ENCODE measurements around the gene PHLDB2.

The PHLDB2 gene

DNA sequence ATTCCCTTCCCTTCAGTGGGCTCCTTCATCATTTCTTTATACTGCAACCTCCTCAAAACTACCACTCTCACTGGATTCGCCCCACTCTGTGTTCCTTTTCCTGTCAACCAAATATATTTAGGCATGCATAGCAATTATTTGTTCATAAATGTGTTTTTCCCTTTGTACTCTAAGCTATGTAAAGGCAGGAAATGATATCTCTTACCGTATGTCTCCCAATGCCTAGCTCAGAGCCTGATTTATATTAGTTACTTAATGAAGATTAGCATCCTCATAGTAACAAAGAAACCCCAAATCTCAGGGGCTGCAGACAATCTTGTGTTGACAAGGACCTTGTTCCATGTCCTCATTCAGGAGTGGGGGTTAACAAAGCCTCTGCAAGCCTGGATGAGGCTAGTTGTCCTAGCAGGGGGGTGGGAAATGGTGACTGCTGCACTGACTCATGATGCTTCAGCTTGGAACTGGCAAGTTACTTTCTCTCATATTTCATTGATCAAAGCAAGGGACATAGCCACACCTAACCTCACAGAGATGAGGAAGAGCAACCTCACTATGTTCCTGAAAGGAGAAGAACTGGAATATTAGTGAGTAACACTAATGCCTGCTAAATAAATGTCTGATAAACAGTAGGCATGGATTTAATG lies 15.2 kb downstream of the PHLDB2 start:
- no peak for DNase-seq (ENCODE audit: extremely low read depth, low read depth)
- TF ChIP-seq CTCF (IDR thresholded peaks at IDR 0.05; ENCODE audit: low read depth, low read length): no peak

GRCh38 chr3:111881480-111881879 lies 22.4 kb downstream of the PHLDB2 start:
- no peak for DNase-seq (ENCODE audit: extremely low read depth, low read depth)
- TF ChIP-seq CTCF (IDR thresholded peaks at IDR 0.05; ENCODE audit: low read depth, low read length): no peak

GRCh38 chr3:111882194-111882593 lies 23.1 kb downstream of the PHLDB2 start:
- no peak for DNase-seq (ENCODE audit: extremely low read depth, low read depth)
- TF ChIP-seq CTCF (IDR thresholded peaks at IDR 0.05; ENCODE audit: low read depth, low read length): no peak

DNA sequence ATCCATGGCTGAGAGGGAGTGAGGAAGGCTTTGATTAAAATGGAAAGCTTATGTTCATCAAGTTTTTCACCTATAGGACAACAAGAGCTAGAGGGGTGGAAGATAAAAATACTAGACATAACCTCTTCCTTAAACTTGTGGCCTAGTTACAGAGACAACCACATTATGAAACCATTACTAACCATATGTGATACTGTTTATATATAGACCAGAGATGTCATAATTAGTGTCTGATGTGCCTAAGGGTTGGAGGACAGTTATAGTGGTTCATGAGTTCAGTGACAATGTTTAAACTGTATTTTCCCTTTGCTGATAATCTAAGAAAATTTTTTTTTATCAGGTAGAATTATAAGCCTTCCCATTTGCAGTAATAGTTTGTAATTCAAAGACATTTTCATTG lies 23.7 kb downstream of the PHLDB2 start:
- no peak for DNase-seq (ENCODE audit: extremely low read depth, low read depth)
- TF ChIP-seq CTCF (IDR thresholded peaks at IDR 0.05; ENCODE audit: low read depth, low read length): no peak

DNA sequence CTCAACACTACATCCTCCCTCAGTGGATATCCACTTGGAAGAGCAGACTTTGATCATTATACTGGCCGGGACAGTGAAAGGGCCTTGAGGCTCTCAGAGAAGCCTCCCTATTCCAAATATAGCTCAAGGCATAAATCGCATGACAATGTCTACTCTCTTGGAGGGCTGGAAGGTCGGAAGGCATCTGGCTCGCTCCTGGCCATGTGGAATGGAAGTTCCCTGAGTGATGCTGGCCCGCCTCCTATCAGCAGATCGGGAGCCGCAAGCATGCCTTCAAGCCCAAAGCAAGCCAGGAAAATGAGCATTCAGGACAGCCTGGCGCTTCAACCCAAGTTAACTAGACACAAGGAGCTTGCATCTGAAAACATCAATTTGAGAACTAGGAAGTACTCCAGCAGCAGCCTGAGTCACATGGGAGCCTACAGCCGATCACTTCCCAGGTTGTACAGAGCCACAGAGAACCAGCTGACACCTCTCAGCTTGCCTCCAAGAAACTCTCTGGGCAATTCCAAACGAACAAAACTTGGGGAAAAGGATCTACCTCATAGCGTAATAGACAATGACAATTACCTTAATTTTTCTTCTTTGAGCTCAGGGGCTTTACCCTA lies 25.4 kb downstream of the PHLDB2 start:
- no peak for TF ChIP-seq CTCF (IDR thresholded peaks at IDR 0.05; ENCODE audit: low read depth, low read length)
- DNase-seq (ENCODE audit: extremely low read depth, low read depth): no peak

DNA sequence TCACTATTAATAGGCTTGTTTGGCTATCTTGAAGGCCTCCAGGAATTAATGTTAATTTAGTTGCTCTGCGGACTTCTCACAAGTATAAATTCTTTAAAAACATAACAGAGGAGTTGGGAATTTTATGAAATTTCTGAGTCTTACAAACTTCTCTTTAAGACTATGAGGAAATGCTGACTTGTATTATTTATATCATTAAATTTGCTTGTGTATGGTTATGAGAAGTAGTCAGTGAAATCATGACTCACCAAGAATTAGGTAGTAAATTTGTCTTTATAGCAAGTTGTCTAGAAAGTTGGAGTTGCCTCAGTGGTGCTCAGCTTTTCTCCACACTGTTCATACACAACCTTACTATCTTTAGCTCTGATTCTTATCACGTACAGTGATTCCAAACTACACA lies 26.5 kb downstream of the PHLDB2 start:
- no peak for DNase-seq (ENCODE audit: extremely low read depth, low read depth)
- no peak for TF ChIP-seq CTCF (IDR thresholded peaks at IDR 0.05; ENCODE audit: low read depth, low read length)

- no peak for TF ChIP-seq CTCF (IDR thresholded peaks at IDR 0.05; ENCODE audit: low read depth, low read length)
- DNase-seq (ENCODE audit: extremely low read depth, low read depth): no peak
Observed at GRCh38 chr3:111890051-111890580, 31.1 kb downstream of the PHLDB2 start.
